SIG-M5 treated with dmso at 0.1 percent for 504 hours (cell line): ENCODE measurements around the gene MTMR3.

Experiments used
- DNase-seq: peaks from one replicate; lab custom pipeline; 2025; ENCODE audit not compliant: unreplicated experiment; lab: John Stamatoyannopoulos, UW

MTMR3 gene

GRCh38 chr22:30023099-30023660, 140.2 kb downstream of the MTMR3 start:
- DNase-seq = no peak

GRCh38 chr22:30024231-30024630, 141.3 kb downstream of the MTMR3 start:
- no peak for DNase-seq

GRCh38 chr22:30025221-30025620, 142.2 kb downstream of the MTMR3 start:
- no peak for DNase-seq

GRCh38 chr22:30026756-30027155, 143.8 kb downstream of the MTMR3 start:
- no peak for DNase-seq

GRCh38 chr22:30027169-30027568, 144.2 kb downstream of the MTMR3 start:
- no peak for DNase-seq

- DNase-seq = no peak
Observed at GRCh38 chr22:30027791-30028190, 144.8 kb downstream of the MTMR3 start.

- DNase-seq = no peak
Observed at GRCh38 chr22:30028731-30029130, 145.8 kb downstream of the MTMR3 start.

- DNase-seq = no peak
Observed at GRCh38 chr22:30029512-30029911, 146.5 kb downstream of the MTMR3 start.

- no peak for DNase-seq
Observed at GRCh38 chr22:30030329-30030728, 147.4 kb downstream of the MTMR3 start.

- DNase-seq = no peak
Observed at GRCh38 chr22:30031328-30031727, 148.4 kb downstream of the MTMR3 start.

GRCh38 chr22:30031764-30032455, 148.9 kb downstream of the MTMR3 start:
- DNase-seq = no peak

- DNase-seq = peak; percentile 61
Observed at GRCh38 chr22:30033137-30033536, 150.2 kb downstream of the MTMR3 start.

GRCh38 chr22:30033901-30034300, 150.9 kb downstream of the MTMR3 start:
- no peak for DNase-seq

GRCh38 chr22:30036656-30037055, 153.7 kb downstream of the MTMR3 start:
- no peak for DNase-seq

- no peak for DNase-seq
Observed at GRCh38 chr22:30038219-30038618, 155.2 kb downstream of the MTMR3 start.

GRCh38 chr22:30040499-30041260, 157.7 kb downstream of the MTMR3 start:
- no peak for DNase-seq

GRCh38 chr22:30041475-30041874, 158.5 kb downstream of the MTMR3 start:
- no peak for DNase-seq

GRCh38 chr22:30041881-30042280, 158.9 kb downstream of the MTMR3 start:
- DNase-seq = no peak

- no peak for DNase-seq
Observed at GRCh38 chr22:30043161-30043560, 160.2 kb downstream of the MTMR3 start.

GRCh38 chr22:30044369-30044768, 161.4 kb downstream of the MTMR3 start:
- no peak for DNase-seq

GRCh38 chr22:30044881-30045493, 162.0 kb downstream of the MTMR3 start:
- DNase-seq = no peak

- no peak for DNase-seq
Observed at GRCh38 chr22:30045494-30045887, 162.5 kb downstream of the MTMR3 start.
